K562 (cell line): ENCODE data around the gene CYP2C18. TPM values are rescaled to one million over a fixed set of nuclear protein-coding genes. Genes with fewer than 3 reads are reported as not detected.

Experiments
- BRCA1 ChIP-seq, 2 experiments: fragments of 450-650 bp in 1 of 2; sonication (generic) in 1 of 2; formaldehyde crosslinking in 1 of 2; IDR thresholded peaks; 2 replicates each; pipeline versions ENCODE4 v1.5.0 to v1.6.1; 2017 to 2020; ENCODE audit warnings: mild to moderate bottlenecking in 1 of 2, missing genetic modification reagents in 1 of 2
- CBFB ChIP-seq: sonication (generic); formaldehyde crosslinking; IDR thresholded peaks from 2 replicates; pipeline ENCODE4 v1.4.0; 2020; ENCODE audit warnings: mild to moderate bottlenecking, missing genetic modification reagents
- E2F4 ChIP-seq: sonication (generic); formaldehyde crosslinking; IDR thresholded peaks from 2 replicates; pipeline ENCODE4 v1.8.0; 2022; ENCODE audit warnings: mild to moderate bottlenecking, low read depth, missing genetic modification reagents
- ELK1 ChIP-seq: sonication (generic); formaldehyde crosslinking; IDR thresholded peaks from 2 replicates; pipeline ENCODE4 v1.8.1; 2022; ENCODE audit warnings: missing genetic modification reagents
- HMG20B ChIP-seq: fragments of 250-450 bp; sonication (Bioruptor Pico); IDR thresholded peaks from 2 replicates; pipeline ENCODE4 v1.5.0; 2021; ENCODE audit warnings: mild to moderate bottlenecking
- HMGN3 ChIP-seq: IDR thresholded peaks from 2 replicates; pipeline ENCODE4 v1.6.1; 2011; ENCODE audit warnings: borderline replicate concordance, low read depth, mild to moderate bottlenecking, mixed read lengths, low read length; ENCODE audit not compliant: insufficient read length; ENCODE audit errors: extremely low read depth
- SMAD3 ChIP-seq: fragments of 450-650 bp; formaldehyde crosslinking; conservative IDR thresholded peaks from 2 replicates; pipeline ENCODE4 v1.4.0; 2020; ENCODE audit warnings: mild to moderate bottlenecking
- TBL1XR1 ChIP-seq, 2 experiments: IDR thresholded peaks; 2 replicates each; pipeline ENCODE4 v1.6.1; 2012; ENCODE audit warnings: improper control_type of control experiment in 2 of 2, low read length in 2 of 2, mild to moderate bottlenecking in 1 of 2
- ZNF75A ChIP-seq: fragments of 450-650 bp; formaldehyde crosslinking; IDR thresholded peaks from 2 replicates; pipeline ENCODE4 v1.4.0; 2020; ENCODE audit warnings: mild to moderate bottlenecking
- polyA plus RNA-seq, 8 experiments: library from polyadenylated mRNA; depleted of rRNA in 4 of 8; stranded (reverse) in 5 of 8; unstranded in 3 of 8; fragments of >200 nt; fragmentation: Nextera tagmentation in 2 of 8; fragmentation: Illumina TruSeq in 1 of 8; extraction: Ambion mirVana in 2 of 8; extraction: Trizol in 1 of 8; gene quantifications; 2 replicates each; pipeline versions ENCODE4 v1.2.1 to v1.2.3, GENCODE V29; 2011 to 2014; ENCODE audit warnings: inconsistent platforms in 1 of 8, missing spikeins in 1 of 8
- total RNA-seq, 7 experiments: library from RNA; depleted of rRNA in 6 of 7; stranded (reverse); fragments of >200 nt in 6 of 7; fragmentation: Illumina TruSeq in 2 of 7; extraction: Trizol in 2 of 7; gene quantifications; 2 replicates each; pipeline versions ENCODE4 v1.2.1 to v1.2.3, GENCODE V29; 2011 to 2021; ENCODE audit warnings: low replicate concordance in 1 of 7
- TF ChIP-seq, protein P1 (sequence below): fragments of 250-450 bp; sonication (Bioruptor Pico); IDR thresholded peaks from 2 replicates; pipeline ENCODE4 v1.8.0; 2021; ENCODE audit warnings: moderate library complexity, mild to moderate bottlenecking, inconsistent platforms

CYP2C18 gene
- total and polyA plus RNA-seq, 9 of the 15 experiments (the other 6 are each of a cell fraction or from before 2014, with no cell fraction given): not detected

DNA sequence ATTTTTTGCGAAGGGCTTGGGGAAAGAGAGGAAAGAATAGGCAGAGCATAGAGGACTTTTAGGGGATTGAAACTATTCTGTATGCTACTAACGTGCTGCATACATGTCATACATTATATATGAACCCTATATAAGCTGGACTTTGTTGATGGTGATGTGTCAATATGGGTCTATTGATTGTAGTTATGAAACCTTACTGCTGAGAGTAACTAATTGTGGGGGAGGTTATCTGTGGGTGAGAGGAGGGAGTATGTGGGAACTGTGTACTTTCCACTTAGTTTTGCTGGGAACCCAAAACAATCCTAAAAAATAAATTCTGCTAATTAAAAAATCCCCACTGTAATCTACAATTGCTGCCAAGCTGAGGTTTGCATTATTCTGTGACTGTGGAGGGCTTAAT lies 63.6 kb downstream of the CYP2C18 start (continued):
- TF ChIP-seq ELK1 (CRISPR knock-in tag) (no peak), BRCA1 (IDR thresholded peaks at IDR 0.05) (no peak), BRCA1 (CRISPR knock-in tag; IDR thresholded peaks at IDR 0.05) (no peak), ZNF75A (CRISPR knock-in tag) (no peak), CBFB (CRISPR knock-in tag) (no peak), SMAD3 (CRISPR knock-in tag) (no peak), E2F4 (CRISPR knock-in tag) (no peak), TBL1XR1 (IDR thresholded peaks at IDR 0.05; ENCODE audit: low read length in 2 of 2) (no peak), HMG20B (CRISPR knock-in tag) (no peak), HMGN3 (no peak)
- TF ChIP-seq, protein P1, sequence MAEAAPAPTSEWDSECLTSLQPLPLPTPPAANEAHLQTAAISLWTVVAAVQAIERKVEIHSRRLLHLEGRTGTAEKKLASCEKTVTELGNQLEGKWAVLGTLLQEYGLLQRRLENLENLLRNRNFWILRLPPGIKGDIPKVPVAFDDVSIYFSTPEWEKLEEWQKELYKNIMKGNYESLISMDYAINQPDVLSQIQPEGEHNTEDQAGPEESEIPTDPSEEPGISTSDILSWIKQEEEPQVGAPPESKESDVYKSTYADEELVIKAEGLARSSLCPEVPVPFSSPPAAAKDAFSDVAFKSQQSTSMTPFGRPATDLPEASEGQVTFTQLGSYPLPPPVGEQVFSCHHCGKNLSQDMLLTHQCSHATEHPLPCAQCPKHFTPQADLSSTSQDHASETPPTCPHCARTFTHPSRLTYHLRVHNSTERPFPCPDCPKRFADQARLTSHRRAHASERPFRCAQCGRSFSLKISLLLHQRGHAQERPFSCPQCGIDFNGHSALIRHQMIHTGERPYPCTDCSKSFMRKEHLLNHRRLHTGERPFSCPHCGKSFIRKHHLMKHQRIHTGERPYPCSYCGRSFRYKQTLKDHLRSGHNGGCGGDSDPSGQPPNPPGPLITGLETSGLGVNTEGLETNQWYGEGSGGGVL: no peak
